Measurements from ENCODE around the gene PLCG1.

Gene PLCG1

GRCh38 chr20:41182296-41183212, 45.2 kb downstream of the PLCG1 start:
- DNase-seq, result no peak

- no peak for DNase-seq
Measured at GRCh38 chr20:41183391-41183790, 46.0 kb downstream of the PLCG1 start.

- DNase-seq, result no peak
Measured at GRCh38 chr20:41183831-41184230, 46.5 kb downstream of the PLCG1 start.

- no peak for DNase-seq
Measured at GRCh38 chr20:41185013-41185757, 47.8 kb downstream of the PLCG1 start.

GRCh38 chr20:41187668-41188067, 50.3 kb downstream of the PLCG1 start:
- no peak for DNase-seq

- no peak for DNase-seq
Measured at GRCh38 chr20:41191562-41192500, 54.5 kb downstream of the PLCG1 start.

GRCh38 chr20:41192575-41192974, 55.2 kb downstream of the PLCG1 start:
- no peak for DNase-seq

GRCh38 chr20:41196653-41197225, 59.4 kb downstream of the PLCG1 start:
- DNase-seq, result no peak

GRCh38 chr20:41198443-41198842, 61.1 kb downstream of the PLCG1 start:
- no peak for DNase-seq

GRCh38 chr20:41200446-41201202, 63.3 kb downstream of the PLCG1 start:
- no peak for DNase-seq

- DNase-seq, result no peak
Measured at GRCh38 chr20:41201760-41202159, 64.4 kb downstream of the PLCG1 start.

GRCh38 chr20:41202426-41202825, 65.1 kb downstream of the PLCG1 start:
- no peak for DNase-seq

- DNase-seq, result no peak
Measured at GRCh38 chr20:41203660-41204059, 66.3 kb downstream of the PLCG1 start.

- DNase-seq, result no peak
Measured at GRCh38 chr20:41204304-41205265, 67.2 kb downstream of the PLCG1 start.

- no peak for DNase-seq
Measured at GRCh38 chr20:41205313-41205712, 68.0 kb downstream of the PLCG1 start.

GRCh38 chr20:41213150-41213820, 75.9 kb downstream of the PLCG1 start:
- no peak for DNase-seq

GRCh38 chr20:41214202-41214601, 76.9 kb downstream of the PLCG1 start:
- no peak for DNase-seq

- DNase-seq, result no peak
Measured at GRCh38 chr20:41214666-41215065, 77.3 kb downstream of the PLCG1 start.

GRCh38 chr20:41217422-41217821, 80.1 kb downstream of the PLCG1 start:
- no peak for DNase-seq

GRCh38 chr20:41218466-41218865, 81.1 kb downstream of the PLCG1 start:
- no peak for DNase-seq
